ENCODE data around the gene IGSF9B. TPM values are rescaled to one million over a fixed set of nuclear protein-coding genes. Genes with fewer than 3 reads are reported as not detected.

The IGSF9B gene
- total and polyA plus RNA-seq, 2 experiments from 2014 or later: 0.30 to 0.65 TPM

- no peaks in the 10 kb centered on the region for H4K20me1 ChIP-seq (ENCODE audit: insufficient read depth, poor library complexity, severe bottlenecking)
- no peaks in the 10 kb centered on the region for H3K27me3 ChIP-seq
- H3K27ac ChIP-seq: no peak overlapping the region
- no peak overlapping the region for H2AFZ ChIP-seq
- H3K4me1 ChIP-seq (ENCODE audit: insufficient read depth): no peaks in the 10 kb centered on the region
- no peak for DNase-seq (ENCODE audit: low spot score)
- TF ChIP-seq EZH2 (IDR thresholded peaks at IDR 0.05; ENCODE audit: borderline replicate concordance): no peak
- TF ChIP-seq EZH2phosphoT487 (IDR thresholded peaks at IDR 0.05; ENCODE audit: low read depth, severe bottlenecking, unreplicated experiment): no peak
- TF ChIP-seq, protein P1, sequence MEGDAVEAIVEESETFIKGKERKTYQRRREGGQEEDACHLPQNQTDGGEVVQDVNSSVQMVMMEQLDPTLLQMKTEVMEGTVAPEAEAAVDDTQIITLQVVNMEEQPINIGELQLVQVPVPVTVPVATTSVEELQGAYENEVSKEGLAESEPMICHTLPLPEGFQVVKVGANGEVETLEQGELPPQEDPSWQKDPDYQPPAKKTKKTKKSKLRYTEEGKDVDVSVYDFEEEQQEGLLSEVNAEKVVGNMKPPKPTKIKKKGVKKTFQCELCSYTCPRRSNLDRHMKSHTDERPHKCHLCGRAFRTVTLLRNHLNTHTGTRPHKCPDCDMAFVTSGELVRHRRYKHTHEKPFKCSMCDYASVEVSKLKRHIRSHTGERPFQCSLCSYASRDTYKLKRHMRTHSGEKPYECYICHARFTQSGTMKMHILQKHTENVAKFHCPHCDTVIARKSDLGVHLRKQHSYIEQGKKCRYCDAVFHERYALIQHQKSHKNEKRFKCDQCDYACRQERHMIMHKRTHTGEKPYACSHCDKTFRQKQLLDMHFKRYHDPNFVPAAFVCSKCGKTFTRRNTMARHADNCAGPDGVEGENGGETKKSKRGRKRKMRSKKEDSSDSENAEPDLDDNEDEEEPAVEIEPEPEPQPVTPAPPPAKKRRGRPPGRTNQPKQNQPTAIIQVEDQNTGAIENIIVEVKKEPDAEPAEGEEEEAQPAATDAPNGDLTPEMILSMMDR (IDR thresholded peaks at IDR 0.05; ENCODE audit: poor library complexity): no peak
- no peaks in the 10 kb centered on the region for H3K36me3 ChIP-seq (replicated peaks; ENCODE audit: insufficient read depth, low read depth)
- H3K4me2 ChIP-seq: no peak overlapping the region
- no peaks in the 10 kb centered on the region for H3K79me2 ChIP-seq
- no peaks in the 10 kb centered on the region for H3K9me2 ChIP-seq (replicated peaks; ENCODE audit: insufficient read depth)
- H3K4me3 ChIP-seq: no peak overlapping the region
- no peaks in the 10 kb centered on the region for H3K9me3 ChIP-seq (ENCODE audit: low read depth)
Measured at GRCh38 chr11:133867456-133867855, 89.3 kb downstream of the IGSF9B start.

DNA sequence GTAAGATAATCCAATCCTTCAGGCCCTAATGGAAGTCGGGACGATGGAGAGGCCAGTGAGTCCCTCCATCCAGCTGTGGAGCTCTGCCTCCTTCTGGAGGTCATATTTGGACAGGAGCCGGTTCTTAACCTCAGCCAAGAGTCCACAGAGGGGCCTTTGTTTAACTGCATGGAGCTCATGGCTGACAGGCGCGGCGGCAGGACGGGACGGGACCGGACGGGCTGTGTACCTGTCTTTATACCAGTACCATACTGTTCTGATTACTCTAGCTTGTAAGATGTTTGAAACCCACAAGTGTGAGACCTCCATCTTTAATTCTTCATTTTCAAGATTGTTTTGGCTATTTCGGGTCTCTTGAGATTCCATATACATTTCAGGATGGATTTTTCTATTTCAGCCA, 91.3 kb downstream of the IGSF9B start:
- Histone ChIP-seq H3K4me1 (ENCODE audit: insufficient read depth) (no peaks in the 10 kb centered on the region), H2AFZ (no peak overlapping the region), H3K4me2 (no peak overlapping the region), H3K9me2 (replicated peaks; ENCODE audit: insufficient read depth) (no peaks in the 10 kb centered on the region), H3K27ac (no peak overlapping the region), H3K9me3 (ENCODE audit: low read depth) (no peaks in the 10 kb centered on the region), H3K79me2 (no peaks in the 10 kb centered on the region), H4K20me1 (ENCODE audit: insufficient read depth, poor library complexity, severe bottlenecking) (no peaks in the 10 kb centered on the region), H3K4me3 (no peak overlapping the region), H3K36me3 (replicated peaks; ENCODE audit: insufficient read depth, low read depth) (no peaks in the 10 kb centered on the region), H3K27me3 (peaks cover 7% of the 10 kb centered on the region)
- no peak for DNase-seq (ENCODE audit: low spot score)
- TF ChIP-seq EZH2 (IDR thresholded peaks at IDR 0.05; ENCODE audit: borderline replicate concordance): no peak
- TF ChIP-seq, protein P1 (IDR thresholded peaks at IDR 0.05; ENCODE audit: poor library complexity): no peak
- TF ChIP-seq EZH2phosphoT487 (IDR thresholded peaks at IDR 0.05; ENCODE audit: low read depth, severe bottlenecking, unreplicated experiment): no peak
- 93% methylated on average over 11 of the region's 11 CpGs for WGBS (ENCODE audit: low lambda C conversion rate, missing lambda C conversion rate)

DNA sequence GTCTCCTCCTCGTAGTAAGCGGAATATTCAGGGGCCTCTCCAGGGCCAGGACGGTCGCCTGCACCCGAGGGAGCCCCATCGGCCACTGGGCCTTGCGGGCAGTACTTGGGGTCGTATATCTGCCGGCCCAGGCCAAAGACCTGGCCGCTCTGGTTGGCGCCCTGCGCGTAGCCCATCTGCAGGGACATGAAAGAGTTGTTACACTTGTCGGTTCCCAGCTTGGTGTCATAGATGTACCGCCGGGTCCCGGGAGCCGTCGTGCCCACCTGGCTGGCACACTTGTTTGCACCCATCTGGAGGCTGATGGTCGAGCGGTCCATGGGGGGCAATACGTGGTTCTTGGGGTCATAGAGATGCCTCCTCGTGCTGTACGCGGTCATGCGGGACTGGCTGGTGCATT, 92.0 kb downstream of the IGSF9B start:
- 98% methylated on average over 26 of the region's 26 CpGs for WGBS (ENCODE audit: low lambda C conversion rate, missing lambda C conversion rate)
- TF ChIP-seq EZH2phosphoT487 (IDR thresholded peaks at IDR 0.05; ENCODE audit: low read depth, severe bottlenecking, unreplicated experiment): no peak
- TF ChIP-seq EZH2 (IDR thresholded peaks at IDR 0.05; ENCODE audit: borderline replicate concordance): no peak
- TF ChIP-seq, protein P1 (IDR thresholded peaks at IDR 0.05; ENCODE audit: poor library complexity): no peak
- no peak overlapping the region for H3K4me2 ChIP-seq

GRCh38 chr11:133860151-133860550, 96.6 kb downstream of the IGSF9B start:
- DNase-seq (ENCODE audit: low spot score): no peak
- H3K27ac ChIP-seq: no peak overlapping the region
- WGBS (ENCODE audit: low lambda C conversion rate, missing lambda C conversion rate): 87% methylated on average over 6 of the region's 6 CpGs
- no peaks in the 10 kb centered on the region for H4K20me1 ChIP-seq (ENCODE audit: insufficient read depth, poor library complexity, severe bottlenecking)
- H3K4me1 ChIP-seq (ENCODE audit: insufficient read depth): no peaks in the 10 kb centered on the region
- H3K4me2 ChIP-seq: no peak overlapping the region
- H2AFZ ChIP-seq: no peak overlapping the region
- H3K79me2 ChIP-seq: no peaks in the 10 kb centered on the region
- no peaks in the 10 kb centered on the region for H3K9me2 ChIP-seq (replicated peaks; ENCODE audit: insufficient read depth)
- no peaks in the 10 kb centered on the region for H3K9me3 ChIP-seq (ENCODE audit: low read depth)
- TF ChIP-seq EZH2 (IDR thresholded peaks at IDR 0.05; ENCODE audit: borderline replicate concordance): no peak
- TF ChIP-seq EZH2phosphoT487 (IDR thresholded peaks at IDR 0.05; ENCODE audit: low read depth, severe bottlenecking, unreplicated experiment): no peak
- TF ChIP-seq, protein P1 (IDR thresholded peaks at IDR 0.05; ENCODE audit: poor library complexity): no peak
- H3K27me3 ChIP-seq: peaks cover 13% of the 10 kb centered on the region
- H3K4me3 ChIP-seq: no peak overlapping the region
- H3K36me3 ChIP-seq (replicated peaks; ENCODE audit: insufficient read depth, low read depth): no peaks in the 10 kb centered on the region

More for the DNA sequence above, 92.0 kb downstream of the IGSF9B start:
- Histone ChIP-seq H4K20me1 (ENCODE audit: insufficient read depth, poor library complexity, severe bottlenecking) (no peaks in the 10 kb centered on the region), H3K9me2 (replicated peaks; ENCODE audit: insufficient read depth) (no peaks in the 10 kb centered on the region), H3K36me3 (replicated peaks; ENCODE audit: insufficient read depth, low read depth) (no peaks in the 10 kb centered on the region), H3K4me1 (ENCODE audit: insufficient read depth) (no peaks in the 10 kb centered on the region), H3K79me2 (no peaks in the 10 kb centered on the region), H2AFZ (no peak overlapping the region), H3K9me3 (ENCODE audit: low read depth) (no peaks in the 10 kb centered on the region), H3K27me3 (peaks cover 9% of the 10 kb centered on the region), H3K27ac (no peak overlapping the region), H3K4me3 (no peak overlapping the region)
- DNase-seq (ENCODE audit: low spot score): no peak
